ENCODE results near the gene CAPN5. TPM values are rescaled to one million over a fixed set of nuclear protein-coding genes. Genes with fewer than 3 reads are reported as not detected.

The CAPN5 gene
- total RNA-seq, 4 donors from 2014 or later: 4.0 to 11.3 (median 6.0) TPM

- no peaks in the 10 kb centered on the region for H3K9me3 ChIP-seq
- TF ChIP-seq EP300 (IDR thresholded peaks at IDR 0.05) (no peak), POLR2A (IDR thresholded peaks at IDR 0.05; ENCODE audit: low read depth) (no peak), CTCF (IDR thresholded peaks at IDR 0.05) (no peak), POLR2AphosphoS5 (IDR thresholded peaks at IDR 0.05) (no peak)
- H3K27ac ChIP-seq (replicated peaks in 1 of 4): no peak overlapping the region
- H3K27me3 ChIP-seq: no peaks in the 10 kb centered on the region
- H3K36me3 ChIP-seq: peaks cover 0 to 10% (median 3%) of the 10 kb centered on the region in 4 donors
- no peak for DNase-seq (ENCODE audit: extremely low spot score)
- peaks cover 0 to 24% (median 23%) of the 10 kb centered on the region in 4 donors for H3K4me1 ChIP-seq
- no peak overlapping the region for H3K4me3 ChIP-seq
- intact Hi-C loops (cut with DNase I): no loop called here
- WGBS: 86% methylated on average over 8 of the region's 8 CpGs
Observed at GRCh38 chr11:77104727-77105126, 38.0 kb downstream of the CAPN5 start.

GRCh38 chr11:77106321-77106720 lies 39.5 kb downstream of the CAPN5 start:
- no peak for TF ChIP-seq POLR2AphosphoS5 (IDR thresholded peaks at IDR 0.05)
- no peak for TF ChIP-seq CTCF (IDR thresholded peaks at IDR 0.05)
- TF ChIP-seq POLR2A (IDR thresholded peaks at IDR 0.05; ENCODE audit: low read depth): no peak
- TF ChIP-seq EP300 (IDR thresholded peaks at IDR 0.05): no peak
- intact Hi-C loops (cut with DNase I): no loop called here

GRCh38 chr11:77106759-77107158 lies 40.0 kb downstream of the CAPN5 start:
- Histone ChIP-seq H3K4me1 (peaks cover 0 to 42% (median 32%) of the 10 kb centered on the region in 4 donors), H3K27ac (replicated peaks in 1 of 4) (no peak overlapping the region)
- no peak for TF ChIP-seq POLR2A (IDR thresholded peaks at IDR 0.05; ENCODE audit: low read depth)
- TF ChIP-seq CTCF (IDR thresholded peaks at IDR 0.05): no peak
- TF ChIP-seq EP300 (IDR thresholded peaks at IDR 0.05): no peak
- no peak for TF ChIP-seq POLR2AphosphoS5 (IDR thresholded peaks at IDR 0.05)

More at GRCh38 chr11:77106321-77106720, 39.5 kb downstream of the CAPN5 start:
- H3K36me3 ChIP-seq: peaks cover 0 to 10% (median 3%) of the 10 kb centered on the region in 4 donors
- H3K9me3 ChIP-seq: no peaks in the 10 kb centered on the region
- no peaks in the 10 kb centered on the region for H3K27me3 ChIP-seq
- no peak for DNase-seq (ENCODE audit: extremely low spot score)
- no peak overlapping the region for H3K4me3 ChIP-seq
- peaks cover 0 to 40% (median 32%) of the 10 kb centered on the region in 4 donors for H3K4me1 ChIP-seq
- H3K27ac ChIP-seq (replicated peaks in 1 of 4): no peak overlapping the region
- 93% methylated on average over 5 of the region's 7 CpGs for WGBS

GRCh38 chr11:77107950-77108349 lies 41.2 kb downstream of the CAPN5 start:
- TF ChIP-seq POLR2AphosphoS5 (IDR thresholded peaks at IDR 0.05): no peak
- no peak for TF ChIP-seq CTCF (IDR thresholded peaks at IDR 0.05)
- no peak for TF ChIP-seq POLR2A (IDR thresholded peaks at IDR 0.05; ENCODE audit: low read depth)
- TF ChIP-seq EP300 (IDR thresholded peaks at IDR 0.05): no peak
- peaks cover 0 to 6% (median 2%) of the 10 kb centered on the region in 4 donors for H3K36me3 ChIP-seq
- WGBS: 44% methylated on average over 3 of the region's 3 CpGs
- intact Hi-C loops (cut with DNase I): no loop called here
- H3K27me3 ChIP-seq: no peaks in the 10 kb centered on the region
- H3K27ac ChIP-seq (replicated peaks in 1 of 4): no peak overlapping the region
- H3K4me1 ChIP-seq: peaks cover 0 to 42% (median 33%) of the 10 kb centered on the region in 4 donors
- H3K4me3 ChIP-seq: no peak overlapping the region
- no peaks in the 10 kb centered on the region for H3K9me3 ChIP-seq
- DNase-seq (ENCODE audit: extremely low spot score): no peak

More at GRCh38 chr11:77106759-77107158, 40.0 kb downstream of the CAPN5 start:
- no peaks in the 10 kb centered on the region for H3K27me3 ChIP-seq
- H3K36me3 ChIP-seq: peaks cover 0 to 10% (median 3%) of the 10 kb centered on the region in 4 donors
- no peaks in the 10 kb centered on the region for H3K9me3 ChIP-seq
- H3K4me3 ChIP-seq: no peak overlapping the region
- intact Hi-C loops (cut with DNase I): no loop called here
- 100% methylated on average over 10 of the region's 13 CpGs for WGBS
- DNase-seq (ENCODE audit: extremely low spot score): no peak

- Histone ChIP-seq H3K9me3 (no peaks in the 10 kb centered on the region), H3K36me3 (peaks cover 0 to under 1% (median 0%) of the 10 kb centered on the region in 4 donors), H3K4me3 (no peak overlapping the region), H3K4me1 (peaks cover 0 to 44% (median 34%) of the 10 kb centered on the region in 4 donors), H3K27ac (replicated peaks in 1 of 4) (no peak overlapping the region), H3K27me3 (no peaks in the 10 kb centered on the region)
- no peak for TF ChIP-seq POLR2A (IDR thresholded peaks at IDR 0.05; ENCODE audit: low read depth)
- no peak for TF ChIP-seq POLR2AphosphoS5 (IDR thresholded peaks at IDR 0.05)
- no peak for TF ChIP-seq EP300 (IDR thresholded peaks at IDR 0.05)
- TF ChIP-seq CTCF (IDR thresholded peaks at IDR 0.05): no peak
- no peak for DNase-seq (ENCODE audit: extremely low spot score)
- intact Hi-C loops (cut with DNase I): no loop called here
- 83% methylated on average over 9 of the region's 9 CpGs for WGBS
Observed at GRCh38 chr11:77108436-77108835, 41.7 kb downstream of the CAPN5 start.
